Coronary artery (tissue), 2 donors: ENCODE measurements around the gene CCM2.
A peak's percentile ranks its signal among the peaks of the same experiment; 100 is the strongest.
"Not testable (repeated sequence)": the region's sequence is repeated elsewhere in the genome, so short reads cannot be mapped to it uniquely, and the experiment has no call there.

ENCODE experiments used
- DNase-seq: peaks from one replicate; pipeline ENCODE4 v3.0.0-alpha.2; 2017; ENCODE audit warnings: low spot score
- H3K27ac ChIP-seq, 2 donors: fragments of 200-600 bp; sonication (generic); one replicate each; pipeline ENCODE4 v1.5.1; 2016 to 2019
- H3K4me3 ChIP-seq: fragments of 200-600 bp; sonication (generic); 2 replicates; pipeline ENCODE4 v1.5.1; 2016; ENCODE audit warnings: mild to moderate bottlenecking, moderate library complexity
- CTCF ChIP-seq: fragments of 200-600 bp; sonication (generic); IDR thresholded peaks from one replicate; pipeline ENCODE4 v1.5.1; 2019; ENCODE audit warnings: antibody characterized with exemption

The CCM2 gene

GRCh38 chr7:45021604-45022296, 21.7 kb downstream of the CCM2 start:
- DNase-seq: no peak
- TF ChIP-seq CTCF: no peak
- no peak overlapping the region for H3K27ac ChIP-seq
- no peak overlapping the region for H3K4me3 ChIP-seq

GRCh38 chr7:45024126-45024744, 24.2 kb downstream of the CCM2 start:
- Histone ChIP-seq H3K4me3 (no peak overlapping the region), H3K27ac (no peak overlapping the region)
- TF ChIP-seq CTCF: no peak
- DNase-seq: no peak

- DNase-seq, H3K4me3 ChIP-seq, H3K27ac ChIP-seq: not testable (repeated sequence)
These were observed 25.5 kb downstream of the CCM2 start for GRCh38 chr7:45025473-45025872.

- no peak overlapping the region for H3K4me3 ChIP-seq
- DNase-seq: no peak
- no peak for TF ChIP-seq CTCF
- H3K27ac ChIP-seq: no peak overlapping the region
These were observed 26.0 kb downstream of the CCM2 start for GRCh38 chr7:45026013-45026412.

- no peak for DNase-seq
- peak overlapping the region in 1 of 2 donors; percentile 62 for H3K27ac ChIP-seq
- TF ChIP-seq CTCF: no peak
- H3K4me3 ChIP-seq: peak overlapping the region; percentile 50
These were observed 27.2 kb downstream of the CCM2 start for GRCh38 chr7:45026984-45027773.

GRCh38 chr7:45027774-45028114, 27.7 kb downstream of the CCM2 start:
- DNase-seq: no peak
- no peak for TF ChIP-seq CTCF
- peak overlapping the region in 1 of 2 donors; percentile 50 for H3K27ac ChIP-seq
- peak overlapping the region; percentile 50 for H3K4me3 ChIP-seq

- H3K27ac ChIP-seq: peak overlapping the region in 1 of 2 donors; percentile 50
- DNase-seq: no peak
- peak overlapping the region; percentile 50 for H3K4me3 ChIP-seq
- no peak for TF ChIP-seq CTCF
These were observed 28.3 kb downstream of the CCM2 start for GRCh38 chr7:45028138-45028919.
